ENCODE data around the gene CHPF. TPM values are rescaled to one million over a fixed set of nuclear protein-coding genes. Genes with fewer than 3 reads are reported as not detected.

CHPF gene
- total RNA-seq, 1 donor from 2014 or later = 23.2 TPM

GRCh38 chr2:219569635-219570034, 26.0 kb upstream of the CHPF start:
- TF ChIP-seq CTCF (IDR thresholded peaks at IDR 0.05) = no peak
- peak overlapping the region; percentile 66 for H3K4me3 ChIP-seq
- no peak overlapping the region for H3K27ac ChIP-seq
- peaks cover 11% of the 10 kb centered on the region for H3K4me1 ChIP-seq
- H3K36me3 ChIP-seq = peaks cover 18% of the 10 kb centered on the region
- ATAC-seq (no peak), DNase-seq (no peak)
- intact Hi-C loops (cut with DNase I) = no loop called here
- no peaks in the 10 kb centered on the region for H3K9me3 ChIP-seq
- H3K27me3 ChIP-seq (ENCODE audit: low read depth) = peaks cover 14% of the 10 kb centered on the region

DNA sequence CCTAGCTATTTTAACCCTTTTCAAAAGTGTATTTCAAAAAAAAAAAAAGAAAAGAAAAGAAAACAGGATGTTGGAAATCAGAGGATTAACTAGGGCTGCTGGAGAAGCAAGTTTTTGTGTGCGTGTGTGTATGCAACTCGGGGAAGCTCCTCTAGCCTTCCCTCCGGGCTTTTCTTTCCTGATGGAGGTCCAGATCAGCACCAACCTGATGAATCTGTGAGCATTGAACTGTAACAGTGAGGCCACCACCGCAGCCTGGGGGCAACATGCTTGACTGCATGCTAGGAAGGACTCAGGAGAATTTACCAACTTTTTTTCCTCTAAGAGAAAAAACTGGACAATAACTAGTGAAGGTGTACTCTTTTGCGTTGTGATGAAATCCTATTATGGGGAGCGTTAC, 25.4 kb upstream of the CHPF start:
- no peak for DNase-seq
- Histone ChIP-seq H3K9me3 (no peaks in the 10 kb centered on the region), H3K36me3 (peaks cover 21% of the 10 kb centered on the region), H3K27me3 (ENCODE audit: low read depth) (peaks cover 14% of the 10 kb centered on the region), H3K4me1 (peaks cover 11% of the 10 kb centered on the region), H3K4me3 (no peak overlapping the region), H3K27ac (no peak overlapping the region)
- no peak for TF ChIP-seq CTCF (IDR thresholded peaks at IDR 0.05)
- no peak for ATAC-seq
- intact Hi-C loops (cut with DNase I) = no loop called here

GRCh38 chr2:219567791-219568361, 24.3 kb upstream of the CHPF start:
- intact Hi-C loops (cut with DNase I) = no loop called here
- Histone ChIP-seq H3K27me3 (ENCODE audit: low read depth) (peaks cover 14% of the 10 kb centered on the region), H3K4me1 (peaks cover 11% of the 10 kb centered on the region), H3K36me3 (peaks cover 24% of the 10 kb centered on the region), H3K27ac (no peak overlapping the region), H3K9me3 (no peaks in the 10 kb centered on the region), H3K4me3 (no peak overlapping the region)
- no peak for DNase-seq
- ATAC-seq = no peak
- TF ChIP-seq CTCF (IDR thresholded peaks at IDR 0.05) = no peak

GRCh38 chr2:219567131-219567530, 23.5 kb upstream of the CHPF start:
- intact Hi-C loops (cut with DNase I) = no loop called here
- no peak for DNase-seq
- ATAC-seq = no peak
- H3K4me1 ChIP-seq = peaks cover 11% of the 10 kb centered on the region
- peaks cover 11% of the 10 kb centered on the region for H3K27me3 ChIP-seq (ENCODE audit: low read depth)
- no peak overlapping the region for H3K4me3 ChIP-seq
- H3K27ac ChIP-seq = no peak overlapping the region
- H3K9me3 ChIP-seq = no peaks in the 10 kb centered on the region
- peaks cover 28% of the 10 kb centered on the region for H3K36me3 ChIP-seq
- TF ChIP-seq CTCF (IDR thresholded peaks at IDR 0.05) = no peak

DNA sequence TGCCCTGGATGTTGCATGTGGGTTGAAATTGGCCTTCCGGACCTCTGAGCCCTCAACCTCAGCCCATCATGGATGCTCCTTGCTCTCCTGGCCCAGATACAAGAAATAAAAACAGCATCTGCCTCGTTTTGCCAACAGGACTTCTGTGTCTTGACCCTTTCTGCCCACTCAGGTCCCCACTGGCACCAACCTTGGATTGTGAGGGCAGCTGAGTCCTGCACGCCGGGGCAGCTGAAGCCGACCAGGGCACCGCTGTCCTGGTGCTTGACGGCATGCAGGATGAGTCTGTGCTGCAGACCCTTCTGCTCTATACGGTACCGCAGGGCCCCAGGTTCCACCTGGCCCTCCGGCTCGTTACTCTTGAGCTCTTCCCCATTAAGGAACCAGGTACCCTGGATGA, 23.0 kb upstream of the CHPF start:
- Histone ChIP-seq H3K27ac (no peak overlapping the region), H3K4me1 (peaks cover 11% of the 10 kb centered on the region), H3K4me3 (no peak overlapping the region), H3K36me3 (peaks cover 28% of the 10 kb centered on the region), H3K27me3 (ENCODE audit: low read depth) (peaks cover 8% of the 10 kb centered on the region), H3K9me3 (no peaks in the 10 kb centered on the region)
- TF ChIP-seq CTCF (IDR thresholded peaks at IDR 0.05) = no peak
- intact Hi-C loops (cut with DNase I) = no loop called here
- ATAC-seq = no peak
- no peak for DNase-seq

Data from lower lobe of right lung (tissue), 2 donors.